Activated CD4-positive, alpha-beta T cell treated with anti-CD3 and anti-CD28 coated beads, Interleukin-2, amount 50 U/mL, for 16 hours (primary cell): Measurements from ENCODE around the gene WWOX.
A peak's percentile ranks its signal among the peaks of the same experiment; 100 is the strongest.

Source experiments
- DNase-seq: peaks from one replicate; pipeline ENCODE4 v3.0.0-alpha.2; 2020

WWOX gene

DNA sequence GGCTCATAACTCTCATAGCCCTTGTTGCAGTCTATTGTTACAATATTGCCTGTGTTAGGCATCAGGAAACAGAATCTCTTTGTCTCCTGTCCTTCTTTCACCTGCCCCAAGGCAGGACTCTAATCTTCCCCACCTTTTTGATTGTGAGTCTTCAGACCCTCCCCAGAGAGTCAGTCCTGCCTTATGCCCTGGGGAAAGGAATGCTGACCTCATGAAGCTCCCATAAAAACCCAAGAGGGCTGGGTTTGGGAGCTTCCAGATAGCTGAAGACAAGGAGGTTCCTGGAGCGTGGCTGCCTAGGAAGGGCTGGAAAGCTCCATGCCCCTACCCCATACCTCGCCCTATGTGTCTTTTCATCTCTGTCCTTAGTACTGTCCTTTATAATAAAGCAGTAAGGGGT, 688.8 kb downstream of the WWOX start:
- no peak for DNase-seq

DNA sequence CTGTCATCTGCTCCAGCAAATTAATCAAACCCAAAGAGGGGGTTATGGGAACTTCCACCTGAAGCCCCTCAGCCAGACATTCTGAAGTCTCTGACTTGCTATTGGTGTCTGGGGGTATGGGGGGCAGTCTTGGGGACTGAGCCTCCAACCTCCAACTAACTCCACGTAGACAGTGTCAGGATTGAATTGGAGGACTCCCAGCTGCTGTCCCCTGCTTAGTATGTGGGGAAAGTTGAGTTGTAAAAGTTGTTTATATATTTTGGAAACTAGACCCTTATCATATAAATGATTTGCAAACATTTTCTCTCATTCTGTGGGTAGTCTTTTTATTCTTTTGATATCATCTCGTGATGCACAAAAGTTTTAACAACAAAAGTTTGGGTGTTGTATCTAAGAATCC, 689.2 kb downstream of the WWOX start:
- no peak for DNase-seq

DNA sequence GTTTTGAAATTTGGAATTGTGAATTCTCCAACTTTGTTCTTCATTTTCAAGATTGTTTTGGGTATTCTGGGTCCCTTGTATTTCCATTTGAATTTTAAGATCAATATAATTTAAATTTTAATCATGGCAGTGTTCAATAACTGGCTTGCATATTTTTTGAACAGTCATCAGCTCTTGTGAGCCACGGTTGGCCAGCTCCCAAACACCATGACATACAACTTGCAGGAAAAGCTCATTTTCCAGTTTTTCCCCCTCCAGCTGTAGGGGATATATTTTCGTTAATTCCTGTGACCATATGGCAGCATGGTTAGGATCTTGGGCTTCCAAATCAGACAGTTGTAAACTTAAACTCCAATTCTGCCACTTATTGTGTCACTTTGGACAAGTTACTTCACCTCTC, 690.1 kb downstream of the WWOX start:
- DNase-seq, result no peak

DNA sequence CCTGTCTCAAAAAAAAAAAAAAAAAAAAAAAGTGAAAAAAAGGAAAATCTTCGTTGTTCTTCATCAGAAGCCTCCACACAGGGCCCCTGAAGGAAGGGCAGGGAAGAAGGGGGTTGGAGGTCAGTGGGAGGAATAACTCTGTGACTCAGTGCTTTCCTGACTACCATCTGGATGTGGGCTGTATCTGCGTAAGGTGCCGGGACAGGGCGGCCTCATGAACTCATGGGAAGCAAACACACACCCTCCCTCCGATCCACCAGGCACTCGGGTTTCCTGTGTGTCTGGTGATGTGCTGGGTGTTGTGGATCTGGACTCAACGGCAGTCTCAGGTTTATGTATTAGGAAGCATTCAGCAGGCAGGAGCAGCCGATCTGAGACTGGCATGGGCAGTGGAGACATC, 691.6 kb downstream of the WWOX start:
- DNase-seq, result no peak

DNA sequence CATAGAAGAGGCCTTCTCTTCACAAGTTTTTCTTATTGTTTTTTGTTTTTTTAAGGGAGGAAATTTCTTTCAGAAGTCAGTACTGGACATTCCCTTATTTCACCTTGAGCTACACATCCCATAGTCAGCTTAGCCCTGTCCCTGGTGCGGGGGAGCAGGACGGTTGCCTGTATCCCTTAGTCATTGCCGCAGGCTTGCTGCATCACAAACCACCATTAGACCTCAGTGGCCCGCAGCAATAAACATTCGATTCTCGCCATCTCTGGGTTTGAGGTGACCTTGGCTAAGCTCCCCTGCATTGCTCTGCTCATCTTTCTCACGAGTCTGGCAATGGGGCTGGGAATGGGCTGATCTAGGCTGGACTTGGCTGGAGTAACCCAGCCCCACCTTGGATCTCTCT, 692.5 kb downstream of the WWOX start:
- no peak for DNase-seq

DNA sequence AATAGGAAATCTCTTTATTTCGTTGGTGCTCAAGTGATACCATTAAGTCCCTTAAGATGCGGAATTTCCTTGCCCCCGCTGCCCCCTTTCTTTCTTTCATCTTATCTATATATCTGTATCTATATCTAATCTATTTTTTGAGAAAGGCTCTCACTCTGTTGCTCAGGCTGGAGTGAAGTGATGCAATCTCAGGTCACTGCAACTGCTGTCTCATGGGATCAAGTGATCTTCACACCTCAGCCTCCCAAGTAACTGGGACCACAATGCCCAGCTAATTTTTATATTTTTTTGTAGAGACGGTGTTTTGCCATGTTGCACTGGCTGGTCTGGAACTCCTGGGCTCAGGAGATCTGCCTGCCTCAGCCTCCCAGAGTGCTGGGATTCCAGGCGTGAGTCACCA, 693.5 kb downstream of the WWOX start:
- no peak for DNase-seq

DNA sequence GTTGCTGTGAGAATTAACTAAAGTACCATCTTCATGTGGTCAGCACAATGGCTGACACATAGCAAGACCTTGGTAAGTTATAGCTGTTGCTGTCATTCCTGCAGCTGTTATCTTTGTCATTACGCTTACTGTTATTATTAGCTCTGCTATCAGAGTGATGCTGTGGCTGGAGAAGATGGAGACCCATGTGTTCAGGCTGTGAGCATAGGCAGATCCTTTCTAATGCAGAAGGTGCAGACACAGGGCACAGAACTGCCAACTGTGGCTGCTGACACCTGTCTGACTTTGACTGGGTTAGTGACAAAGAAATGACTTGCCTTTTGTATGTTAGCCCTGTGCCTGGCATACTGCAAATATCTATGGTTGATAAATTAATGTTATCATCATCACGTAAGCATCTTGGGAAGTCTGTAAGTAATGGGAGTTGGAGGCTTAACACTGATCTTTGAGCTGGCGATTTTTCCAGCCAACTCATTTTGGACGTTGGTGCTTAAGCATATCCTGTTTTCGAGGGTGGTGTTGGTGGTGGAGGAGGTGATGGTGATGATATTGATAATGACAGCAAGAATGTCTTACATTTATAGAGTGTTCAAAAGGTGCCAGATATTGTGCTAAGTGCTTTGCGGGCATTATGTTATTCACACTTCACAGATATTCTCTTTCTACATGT, 695.3 kb downstream of the WWOX start:
- DNase-seq, result peak; percentile 72

DNA sequence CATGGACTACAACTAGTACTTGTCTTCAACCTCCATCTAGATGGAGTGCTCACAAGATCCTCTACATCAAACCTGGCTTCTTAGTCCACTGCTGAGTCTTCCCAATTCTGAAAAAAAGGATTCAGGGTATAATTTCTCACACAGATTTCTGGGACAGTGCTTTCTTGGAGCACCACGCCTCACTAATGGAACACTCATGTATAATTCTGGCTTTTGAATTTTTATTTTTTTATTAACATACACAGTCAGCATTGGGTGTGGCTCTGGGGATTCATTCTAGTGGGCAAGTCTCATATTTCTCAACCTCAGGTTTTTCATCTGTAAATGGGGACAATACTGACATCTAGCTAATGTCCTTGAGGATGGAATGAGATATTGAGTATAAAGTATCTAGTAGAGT, 696.0 kb downstream of the WWOX start:
- DNase-seq, result no peak

DNA sequence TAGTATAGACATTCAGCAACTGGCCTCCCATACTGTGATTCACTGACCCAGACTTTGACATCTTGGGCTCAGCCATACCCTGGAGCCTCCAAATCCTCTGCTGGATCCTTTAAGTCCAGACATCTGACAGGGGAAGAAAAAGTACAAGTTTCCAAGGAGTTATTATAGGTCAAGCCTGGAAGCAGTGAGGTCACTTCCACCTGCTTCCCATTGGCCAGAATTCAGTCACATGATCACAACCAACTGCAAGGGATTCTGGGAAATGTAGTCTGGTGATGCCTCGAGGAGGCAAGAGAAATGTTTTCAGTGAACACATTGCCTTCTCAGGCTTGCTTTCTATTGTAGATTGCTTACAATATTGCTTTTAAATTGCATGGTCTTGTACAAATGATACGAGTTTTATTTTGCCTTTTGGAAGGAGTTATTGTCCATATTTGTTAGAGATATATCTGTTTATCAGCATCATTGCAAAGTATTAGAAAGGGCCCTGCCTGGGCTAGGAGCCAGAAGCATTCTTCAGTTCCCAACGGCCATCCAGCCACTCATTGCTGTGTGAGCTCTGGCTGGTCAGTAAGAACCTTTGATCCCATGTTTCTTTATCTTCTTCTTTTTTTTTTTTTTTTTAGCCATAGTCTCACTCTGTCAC, 696.9 kb downstream of the WWOX start:
- DNase-seq, result peak; percentile 81

DNA sequence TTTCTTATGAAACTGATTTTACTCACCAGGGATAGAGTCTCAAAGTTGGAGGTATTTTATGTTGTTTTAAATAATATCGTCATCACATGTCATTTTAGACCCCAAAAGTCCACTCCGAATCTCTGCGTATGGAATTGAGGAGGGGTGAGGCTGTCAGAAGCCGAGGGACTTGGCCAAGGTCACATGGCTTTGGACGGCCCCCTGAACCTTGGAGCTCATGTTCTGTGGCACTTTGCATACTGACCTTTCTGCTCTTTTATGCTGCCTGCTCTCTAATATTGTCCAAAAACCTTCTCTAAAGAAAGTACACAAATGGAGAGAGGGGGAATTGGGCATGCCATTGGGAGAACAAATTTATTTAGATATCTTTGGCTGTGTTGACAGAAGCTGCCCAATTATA, 700.0 kb downstream of the WWOX start:
- no peak for DNase-seq

DNA sequence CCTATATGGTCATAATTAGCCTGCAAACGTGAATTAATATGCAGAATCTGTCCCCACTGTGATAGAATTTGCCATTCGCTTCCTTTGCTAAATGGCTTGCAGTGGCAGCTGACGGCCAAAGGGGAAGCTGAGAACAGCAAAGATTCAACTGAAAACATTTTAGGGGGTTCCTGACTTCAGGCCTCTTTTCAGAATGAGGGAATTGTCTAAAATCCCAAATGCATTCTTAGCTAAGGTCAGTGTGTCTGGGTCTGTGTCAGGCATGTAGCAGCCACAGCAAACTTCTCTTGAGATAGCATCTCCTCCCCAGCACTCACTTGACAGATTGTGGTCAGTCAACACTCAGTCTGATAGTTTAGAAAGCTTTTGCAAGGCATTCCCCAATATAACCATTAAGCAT, 701.1 kb downstream of the WWOX start:
- peak; percentile 54 for DNase-seq

DNA sequence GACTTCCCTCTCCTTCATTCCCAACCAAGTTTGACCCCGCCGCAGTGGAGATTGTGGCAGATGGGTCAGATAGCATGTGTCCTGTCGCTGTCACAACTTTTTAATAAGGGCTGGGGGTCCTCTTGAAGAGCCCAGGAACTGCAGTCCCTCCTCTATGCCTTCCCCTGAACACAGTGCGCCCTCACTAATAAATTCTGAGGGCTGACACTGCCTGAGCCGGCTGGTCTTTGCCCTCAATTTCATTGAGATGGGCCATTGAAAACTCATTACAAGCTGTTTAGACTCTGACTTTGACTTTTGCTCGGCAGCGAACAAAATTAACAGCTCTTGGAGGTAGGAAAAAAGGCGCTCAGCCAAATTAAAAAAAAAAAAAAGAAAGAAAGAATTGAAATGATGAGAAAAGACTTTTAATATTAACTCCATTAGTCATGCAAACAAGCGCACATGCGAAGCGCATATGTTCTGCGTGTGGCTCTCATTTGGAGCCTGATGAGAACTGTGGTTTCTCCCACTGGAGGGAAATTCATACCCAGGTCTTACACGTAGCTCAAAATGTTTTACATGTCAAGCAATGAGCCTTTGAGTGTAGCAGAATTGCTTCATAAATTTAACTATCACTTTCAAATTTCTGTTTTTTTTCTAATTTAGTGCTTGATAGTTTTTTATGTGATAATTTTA, 704.7 kb downstream of the WWOX start:
- DNase-seq, result no peak

DNA sequence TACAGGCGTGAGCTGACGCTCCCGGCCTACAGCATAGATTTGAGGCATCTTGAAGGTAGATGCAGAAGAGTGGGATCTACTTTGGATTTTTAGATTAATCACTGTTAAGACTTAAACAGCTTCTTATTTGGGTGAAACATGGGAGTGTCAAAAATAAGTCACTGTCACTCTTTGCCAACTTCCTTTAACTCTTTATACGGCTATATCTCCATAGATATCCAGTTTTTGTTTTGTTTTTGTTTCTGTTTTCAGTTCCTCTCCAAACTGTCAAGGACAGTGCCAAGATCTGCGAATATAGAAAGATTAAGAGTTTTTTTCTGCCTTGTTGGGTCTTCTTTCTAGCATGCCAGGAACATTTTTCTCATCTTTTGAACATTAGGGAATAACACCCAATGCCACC, 706.1 kb downstream of the WWOX start:
- no peak for DNase-seq

DNA sequence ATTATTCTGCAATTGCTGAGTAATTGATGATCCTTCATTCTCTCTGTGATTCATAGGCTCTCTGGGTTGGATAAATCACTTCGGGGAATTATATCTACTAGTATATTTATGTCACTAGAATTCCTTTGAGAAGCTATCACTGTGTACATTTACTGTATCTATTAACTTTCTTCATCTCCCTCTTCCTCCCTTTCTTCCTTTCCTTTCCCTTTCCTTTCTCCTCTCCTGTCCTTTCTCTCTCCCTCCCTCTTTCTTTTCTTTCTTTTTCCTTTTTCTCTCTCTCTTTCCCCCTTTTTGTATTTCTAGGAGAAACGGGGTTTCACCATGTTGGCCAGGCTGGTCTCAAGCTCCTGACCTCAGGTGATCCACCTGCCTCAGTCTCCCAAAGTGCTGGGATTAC, 711.8 kb downstream of the WWOX start:
- no peak for DNase-seq

DNA sequence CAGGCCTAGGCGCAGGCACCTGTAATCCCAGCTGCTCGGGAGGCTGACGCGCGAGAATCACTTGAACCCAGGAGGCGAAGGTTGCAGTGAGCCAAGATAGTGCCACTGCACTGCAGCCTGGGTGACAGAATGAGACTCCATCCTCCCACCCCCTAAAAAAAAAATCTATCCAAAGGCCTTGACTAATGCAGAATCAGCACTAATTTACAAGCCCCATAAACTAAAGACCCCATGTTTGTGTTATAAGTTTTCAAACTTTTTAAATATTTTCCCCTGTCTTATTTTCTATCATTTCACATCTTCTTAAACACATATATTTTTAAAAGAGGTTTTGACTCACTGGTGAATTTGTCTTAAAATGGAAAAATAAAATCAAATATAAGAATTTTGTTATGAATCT, 713.1 kb downstream of the WWOX start:
- no peak for DNase-seq

DNA sequence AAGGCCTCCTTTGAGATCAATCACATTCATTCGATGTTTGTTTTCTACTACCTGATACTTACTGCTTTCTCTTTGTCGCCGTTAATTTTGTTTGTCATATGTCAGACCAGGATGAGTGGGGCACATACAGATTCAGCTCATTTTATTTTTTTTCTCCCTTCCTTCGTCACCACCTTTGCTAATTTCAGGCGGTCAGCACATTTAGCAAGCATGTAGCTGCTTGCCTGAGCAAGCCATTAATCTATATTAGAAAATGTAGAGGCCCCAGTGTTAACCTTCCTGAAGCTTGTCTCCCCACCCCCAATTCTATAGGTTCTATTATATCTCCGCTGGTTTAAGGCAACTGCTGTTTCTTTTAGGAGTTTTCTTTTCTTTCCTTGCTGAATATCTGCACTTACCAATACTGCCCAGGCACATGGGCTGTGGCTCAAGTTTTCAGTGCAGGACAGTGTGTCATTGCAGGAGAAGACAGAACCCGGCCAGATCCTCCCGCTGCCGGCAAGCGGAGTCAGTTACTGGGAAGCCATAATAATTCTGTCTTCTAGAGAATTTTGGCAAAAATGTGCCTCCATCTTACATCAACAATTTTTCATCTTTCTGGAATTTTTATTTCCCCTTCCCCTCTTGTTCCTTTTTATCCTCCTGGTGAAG, 714.3 kb downstream of the WWOX start:
- DNase-seq, result no peak

DNA sequence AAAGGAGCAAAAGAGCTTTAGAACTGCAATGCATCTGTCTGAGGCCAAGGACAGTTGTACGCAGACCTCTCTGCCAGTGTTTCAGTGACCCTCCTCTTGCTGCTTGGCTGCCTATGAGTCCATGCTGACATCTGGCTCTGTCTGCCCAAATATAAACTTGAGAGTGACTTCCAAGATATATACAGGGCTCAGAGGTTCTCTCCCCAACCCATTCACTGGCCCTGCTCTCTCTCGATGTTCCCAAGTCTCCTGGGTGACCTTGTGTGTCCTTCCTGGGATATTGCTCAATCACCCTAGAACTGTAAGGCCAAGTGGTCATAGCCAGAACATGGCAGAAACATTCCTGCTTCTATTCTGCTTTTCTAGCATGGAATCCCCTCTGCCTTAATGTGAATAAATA, 716.3 kb downstream of the WWOX start:
- no peak for DNase-seq

DNA sequence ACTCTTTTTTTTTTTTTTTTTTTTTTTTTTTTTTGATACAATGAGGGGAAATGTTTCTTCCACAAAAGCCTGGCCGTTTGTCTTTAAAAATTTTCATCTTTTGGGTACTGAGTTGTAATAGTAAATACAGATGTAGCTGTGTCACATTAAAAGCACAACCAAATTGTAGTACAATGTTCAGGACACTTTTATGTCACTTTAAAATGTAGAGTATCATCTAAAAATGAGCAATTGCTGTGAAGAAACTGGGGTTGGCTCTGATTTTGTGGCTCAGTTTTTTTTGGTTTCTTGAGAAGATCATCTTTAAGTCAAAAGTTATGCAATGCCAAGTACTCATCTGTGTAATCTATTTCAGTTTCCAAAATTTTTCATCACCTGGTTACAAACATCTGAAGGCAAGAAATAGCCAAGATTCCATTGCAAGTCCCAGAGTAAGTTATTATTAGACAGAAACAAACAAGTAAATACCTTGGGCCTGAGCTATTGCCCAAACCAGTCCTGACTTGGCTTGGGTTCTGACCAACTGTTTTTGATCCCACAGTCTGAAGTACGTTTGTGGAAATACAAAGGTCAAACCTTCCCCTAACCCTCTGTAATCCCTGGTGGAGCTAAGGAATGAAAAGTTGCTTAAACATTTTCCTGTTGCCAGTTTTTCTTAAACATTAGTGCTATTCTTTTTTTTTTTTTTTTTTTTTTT, 717.2 kb downstream of the WWOX start:
- DNase-seq, result no peak

DNA sequence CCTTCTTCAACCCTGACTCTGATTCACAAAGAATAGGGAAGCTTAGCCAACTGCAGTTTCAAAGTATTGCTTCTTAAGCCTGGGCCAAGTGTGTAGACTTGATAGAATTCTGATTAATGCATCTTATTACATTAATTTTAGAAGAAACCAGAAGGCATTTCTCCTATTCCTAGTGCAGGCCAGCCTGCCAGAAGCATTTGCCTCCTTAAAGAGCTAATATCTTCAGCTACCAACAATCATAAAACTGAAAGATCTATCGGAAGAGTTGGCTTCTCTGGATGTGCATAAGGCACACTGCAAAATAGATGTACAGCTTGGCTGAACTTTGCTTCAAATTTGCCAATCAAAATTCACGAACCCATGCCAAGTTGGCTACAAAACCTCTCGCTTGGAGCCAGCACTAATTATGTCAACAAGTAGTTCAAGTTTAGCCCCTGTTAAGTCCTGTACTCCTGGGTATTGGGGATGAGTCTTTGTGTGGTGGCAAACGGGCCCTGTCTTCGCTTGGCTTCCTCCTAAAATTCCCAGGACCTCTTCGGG, 717.8 kb downstream of the WWOX start:
- no peak for DNase-seq

DNA sequence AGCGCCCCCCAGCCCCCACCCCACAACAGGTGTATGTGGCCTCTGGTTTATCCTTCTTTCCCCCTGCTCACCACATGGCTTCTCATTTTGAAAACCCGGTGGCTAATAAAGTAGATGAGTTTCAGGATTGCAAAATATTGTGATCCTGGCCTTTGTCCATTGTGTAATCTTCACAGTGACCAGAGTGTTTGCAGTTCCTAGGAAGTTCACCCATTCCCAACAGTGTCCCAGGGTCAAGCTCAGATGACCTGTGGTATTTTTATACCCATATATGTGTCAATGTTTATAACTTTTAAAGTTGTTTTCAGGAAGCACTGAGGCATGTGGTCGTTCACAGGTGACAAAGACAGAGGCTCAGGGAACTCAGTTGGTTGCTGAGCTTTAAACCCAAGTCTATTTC, 721.9 kb downstream of the WWOX start:
- DNase-seq, result no peak

DNA sequence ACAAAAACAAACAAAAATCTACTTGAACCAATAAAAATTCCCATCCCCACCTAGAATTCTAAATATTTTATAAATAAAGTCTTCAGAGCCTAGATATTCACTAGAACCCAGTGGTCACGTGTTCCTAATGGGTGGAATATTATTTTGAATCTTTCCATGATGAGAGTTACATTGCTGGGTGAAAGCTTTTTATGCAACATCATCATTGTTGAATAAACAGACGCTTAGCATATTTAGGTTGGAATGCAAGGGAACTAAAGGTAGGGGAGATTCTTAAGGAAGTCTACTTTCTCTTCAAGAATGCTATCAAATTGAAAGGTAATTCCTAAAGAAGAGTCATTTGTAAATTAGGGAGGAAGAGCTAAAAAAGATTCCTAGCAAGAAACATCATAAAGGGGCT, 723.1 kb downstream of the WWOX start:
- no peak for DNase-seq

DNA sequence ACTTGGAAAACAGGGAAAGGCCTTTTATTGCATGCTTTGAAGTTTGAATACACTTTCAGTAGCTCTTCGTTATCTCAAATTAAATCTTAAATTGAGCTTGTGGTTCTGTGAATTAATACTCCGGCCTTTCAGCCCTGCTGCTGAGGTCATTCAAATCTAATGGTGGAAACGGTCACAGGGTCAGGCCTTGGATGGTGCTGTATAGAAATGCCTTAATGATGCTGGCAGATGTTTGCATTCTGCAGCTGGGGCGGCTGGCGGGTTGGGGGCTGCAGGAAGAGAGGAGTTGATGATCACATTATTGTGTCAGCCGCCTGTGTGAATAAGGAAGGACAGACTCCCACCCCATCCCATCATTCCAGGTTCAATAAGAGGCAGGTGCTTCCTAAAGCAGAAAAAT, 723.6 kb downstream of the WWOX start:
- no peak for DNase-seq

DNA sequence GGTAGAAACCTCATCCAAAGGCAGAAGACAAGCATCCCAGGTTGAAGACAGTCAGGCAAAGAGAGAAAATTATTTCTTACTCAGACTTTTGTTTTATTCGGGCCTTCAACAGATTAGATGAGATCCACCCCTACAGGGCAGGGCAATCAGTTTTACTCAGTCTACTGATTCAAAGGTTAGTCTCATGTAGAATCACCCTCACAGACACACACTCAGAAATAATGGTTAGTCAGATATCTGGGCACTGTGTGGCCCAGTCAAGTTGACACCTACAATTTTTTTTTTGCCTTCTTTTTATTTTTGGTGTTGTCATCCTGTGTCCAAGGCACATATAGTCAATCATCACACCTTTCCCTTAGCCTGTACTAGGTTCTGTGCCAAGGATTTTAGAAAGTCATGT, 729.8 kb downstream of the WWOX start:
- DNase-seq, result no peak
